Measurements from ENCODE around the gene ATP1B2. TPM values are rescaled to one million over a fixed set of nuclear protein-coding genes. Genes with fewer than 3 reads are reported as not detected.

The ATP1B2 gene
- total and polyA plus RNA-seq, 2 of the 8 experiments (the other 6 are each of a cell fraction or from before 2014, with no cell fraction given) = 9.1 to 21.0 TPM

DNA sequence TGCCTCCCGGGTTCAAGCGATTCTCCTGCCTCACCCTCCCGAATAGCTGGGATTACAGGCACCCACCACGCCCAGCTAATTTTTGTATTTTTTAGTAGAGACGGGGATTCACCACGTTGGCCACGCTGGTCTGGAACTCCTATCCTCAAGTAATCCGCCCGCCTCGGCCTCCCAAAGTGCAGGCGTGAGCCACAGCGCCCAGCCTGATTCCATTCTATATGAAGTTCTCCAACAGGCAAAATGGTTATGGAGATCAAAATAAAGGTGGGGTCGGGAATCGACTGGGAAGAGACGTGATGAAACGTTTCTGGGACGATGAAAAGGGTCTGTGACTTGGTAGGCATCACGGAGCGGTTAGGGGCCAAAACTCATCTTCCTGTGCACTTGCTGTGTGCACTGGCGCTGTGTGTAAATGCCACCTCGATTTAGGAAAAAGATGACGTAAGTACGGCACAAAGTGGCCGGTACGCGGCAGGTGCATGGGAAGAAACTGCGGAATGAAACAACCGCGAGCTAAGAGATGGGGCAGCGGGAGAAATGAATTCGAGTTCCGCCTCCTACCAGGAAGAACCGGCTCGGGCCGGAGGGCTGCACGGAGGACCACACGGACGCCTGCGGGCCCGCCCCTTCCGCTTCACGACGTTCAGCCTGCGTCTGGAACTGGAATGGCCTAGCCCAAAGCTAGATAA is 35.0 kb downstream of the ATP1B2 start (continued):
- TF ChIP-seq, protein P1, sequence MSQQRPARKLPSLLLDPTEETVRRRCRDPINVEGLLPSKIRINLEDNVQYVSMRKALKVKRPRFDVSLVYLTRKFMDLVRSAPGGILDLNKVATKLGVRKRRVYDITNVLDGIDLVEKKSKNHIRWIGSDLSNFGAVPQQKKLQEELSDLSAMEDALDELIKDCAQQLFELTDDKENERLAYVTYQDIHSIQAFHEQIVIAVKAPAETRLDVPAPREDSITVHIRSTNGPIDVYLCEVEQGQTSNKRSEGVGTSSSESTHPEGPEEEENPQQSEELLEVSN (IDR thresholded peaks at IDR 0.05) = peak; percentile 58
- TF ChIP-seq TBP (IDR thresholded peaks at IDR 0.05; ENCODE audit: low read depth, low read length) (peak; percentile 94), SRF (IDR thresholded peaks at IDR 0.05; ENCODE audit: low read depth, low read length) (no peak), TEAD4 (IDR thresholded peaks at IDR 0.05; ENCODE audit: low read depth, low read length) (0 out of 2 replicates have a peak, but pooled peaks have one; percentile 17), CEBPB (IDR thresholded peaks at IDR 0.05; ENCODE audit: low read depth, low read length) (peak; percentile 48; the same call in 1 of the 2 replicates), RFX5 (IDR thresholded peaks at IDR 0.05; ENCODE audit: borderline replicate concordance, low read depth, low read length) (no peak), CHD7 (IDR thresholded peaks at IDR 0.05; ENCODE audit: insufficient replicate concordance, low read length) (no peak)
- TF ChIP-seq, protein P2, sequence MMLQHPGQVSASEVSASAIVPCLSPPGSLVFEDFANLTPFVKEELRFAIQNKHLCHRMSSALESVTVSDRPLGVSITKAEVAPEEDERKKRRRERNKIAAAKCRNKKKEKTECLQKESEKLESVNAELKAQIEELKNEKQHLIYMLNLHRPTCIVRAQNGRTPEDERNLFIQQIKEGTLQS (IDR thresholded peaks at IDR 0.05; ENCODE audit: insufficient read depth, low read depth, low read length) = no peak

All from H1 (cell line).